Brain pericyte (primary cell): Measurements from ENCODE around the gene SHCBP1.
A peak's percentile ranks its signal among the peaks of the same experiment; 100 is the strongest.
"Not testable (repeated sequence)": the region's sequence is repeated elsewhere in the genome, so short reads cannot be mapped to it uniquely, and the experiment has no call there.

Source experiments
- DNase-seq: peaks from one replicate; pipeline ENCODE4 v3.0.0-alpha.2; 2012; ENCODE audit warnings: low read depth, low spot score

Gene SHCBP1, protein sequence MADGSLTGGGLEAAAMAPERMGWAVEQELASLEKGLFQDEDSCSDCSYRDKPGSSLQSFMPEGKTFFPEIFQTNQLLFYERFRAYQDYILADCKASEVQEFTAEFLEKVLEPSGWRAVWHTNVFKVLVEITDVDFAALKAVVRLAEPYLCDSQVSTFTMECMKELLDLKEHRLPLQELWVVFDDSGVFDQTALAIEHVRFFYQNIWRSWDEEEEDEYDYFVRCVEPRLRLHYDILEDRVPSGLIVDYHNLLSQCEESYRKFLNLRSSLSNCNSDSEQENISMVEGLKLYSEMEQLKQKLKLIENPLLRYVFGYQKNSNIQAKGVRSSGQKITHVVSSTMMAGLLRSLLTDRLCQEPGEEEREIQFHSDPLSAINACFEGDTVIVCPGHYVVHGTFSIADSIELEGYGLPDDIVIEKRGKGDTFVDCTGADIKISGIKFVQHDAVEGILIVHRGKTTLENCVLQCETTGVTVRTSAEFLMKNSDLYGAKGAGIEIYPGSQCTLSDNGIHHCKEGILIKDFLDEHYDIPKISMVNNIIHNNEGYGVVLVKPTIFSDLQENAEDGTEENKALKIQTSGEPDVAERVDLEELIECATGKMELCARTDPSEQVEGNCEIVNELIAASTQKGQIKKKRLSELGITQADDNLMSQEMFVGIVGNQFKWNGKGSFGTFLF

DNA sequence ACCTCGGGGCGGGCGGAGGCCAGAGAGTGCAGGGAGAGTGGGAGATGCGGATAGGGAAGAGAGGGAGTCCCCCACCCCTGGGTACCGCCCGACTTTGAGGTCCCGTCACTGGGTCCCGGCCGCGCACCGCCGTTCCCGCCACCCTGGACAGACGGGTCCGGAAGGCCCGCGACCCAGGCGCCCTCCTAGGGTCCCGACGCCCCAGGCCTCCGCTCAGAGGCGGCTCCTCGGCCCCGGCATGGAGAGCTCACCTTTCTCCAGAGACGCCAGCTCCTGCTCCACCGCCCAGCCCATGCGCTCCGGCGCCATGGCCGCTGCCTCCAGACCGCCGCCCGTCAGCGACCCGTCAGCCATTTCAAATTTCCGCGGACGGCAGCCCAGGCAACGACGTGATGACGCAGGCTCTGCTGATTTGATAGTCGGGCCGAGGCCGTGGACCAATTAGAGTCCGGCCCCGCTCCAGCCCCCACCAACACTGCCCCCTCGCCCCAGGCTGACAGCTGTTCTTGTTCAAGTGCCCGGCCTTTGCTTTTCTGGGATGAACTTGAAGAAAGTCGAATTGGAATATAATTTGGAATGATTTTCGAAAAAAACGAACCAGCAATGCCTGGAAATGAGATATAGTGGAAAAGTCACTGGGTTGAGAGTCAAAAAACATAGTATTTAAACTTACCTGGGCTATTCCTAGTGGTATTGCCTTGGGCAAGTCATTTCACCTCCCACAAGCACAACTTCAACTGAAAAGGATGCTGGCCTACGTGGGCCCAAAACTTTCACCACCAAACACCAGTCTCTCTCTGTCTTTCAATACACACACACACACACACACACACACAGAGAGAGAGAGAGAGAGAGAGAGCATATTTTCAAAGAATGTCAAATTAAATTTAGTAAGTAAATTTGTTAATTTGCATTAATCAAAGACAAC lies at the start of gene SHCBP1:
SHCBP1 (minus strand) TSS at position 374 of the 928 bp plus-strand sequence; CDS start at position 354, 20 bp downstream.
- peak; percentile 55 for DNase-seq

DNA sequence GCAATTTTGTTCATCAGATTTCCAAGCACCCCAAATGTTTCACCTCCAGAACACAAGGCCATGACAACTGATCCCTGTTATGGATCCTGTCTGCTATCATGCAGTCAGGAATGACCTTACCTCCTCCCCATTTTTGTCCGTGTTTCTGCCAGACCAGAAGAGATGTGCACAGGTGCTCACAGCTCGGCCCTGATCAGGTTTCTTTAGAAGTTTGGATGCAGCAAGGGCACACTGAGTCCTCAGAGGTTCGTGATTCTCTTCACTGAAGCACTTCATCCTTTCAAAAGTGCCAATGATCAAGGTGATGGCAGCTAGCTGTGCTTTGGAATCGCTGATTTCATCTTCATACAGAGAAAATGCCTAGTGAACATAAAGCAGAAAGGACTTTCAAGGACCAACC lies 40.9 kb upstream of the SHCBP1 start:
- no peak for DNase-seq

DNA sequence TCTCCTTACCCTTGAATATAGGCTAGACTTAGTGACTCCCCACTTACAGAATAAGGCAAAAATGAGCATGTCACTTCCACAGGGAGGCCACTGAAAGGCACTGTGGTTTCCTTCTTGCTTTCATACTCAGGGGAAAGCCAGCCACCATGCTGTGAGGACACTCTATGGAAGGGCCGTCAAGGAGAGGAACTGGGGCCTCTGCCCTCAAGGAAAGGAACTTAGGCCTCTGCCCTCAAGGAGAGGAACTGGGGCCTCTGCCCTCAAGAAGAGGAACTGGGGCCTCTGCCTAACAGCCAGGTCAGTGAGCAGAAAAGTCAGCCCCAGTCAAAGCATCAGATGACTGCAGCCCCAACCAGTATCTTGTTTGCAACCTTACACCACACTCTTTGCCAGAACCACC lies 37.7 kb upstream of the SHCBP1 start:
- DNase-seq, result no peak

DNA sequence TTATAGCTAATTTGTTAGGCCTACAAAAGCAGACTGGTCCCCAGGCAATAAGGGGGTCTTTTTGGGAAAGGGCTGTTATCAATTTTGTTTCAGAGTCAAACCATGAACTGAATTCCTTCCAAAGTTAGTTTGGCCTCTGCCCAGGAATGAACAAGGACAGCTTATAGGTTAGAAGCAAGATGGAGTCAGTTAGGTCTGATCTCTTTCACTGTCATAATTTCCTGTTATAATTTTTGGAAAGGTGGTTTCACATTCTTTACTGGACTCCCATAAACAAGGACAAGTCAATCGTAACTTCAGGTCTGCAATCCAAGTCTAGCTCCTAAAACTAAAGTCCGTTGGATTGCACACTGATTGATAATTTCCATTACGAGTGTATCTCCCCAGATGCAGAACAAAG lies 30.1 kb upstream of the SHCBP1 start:
- no peak for DNase-seq

DNA sequence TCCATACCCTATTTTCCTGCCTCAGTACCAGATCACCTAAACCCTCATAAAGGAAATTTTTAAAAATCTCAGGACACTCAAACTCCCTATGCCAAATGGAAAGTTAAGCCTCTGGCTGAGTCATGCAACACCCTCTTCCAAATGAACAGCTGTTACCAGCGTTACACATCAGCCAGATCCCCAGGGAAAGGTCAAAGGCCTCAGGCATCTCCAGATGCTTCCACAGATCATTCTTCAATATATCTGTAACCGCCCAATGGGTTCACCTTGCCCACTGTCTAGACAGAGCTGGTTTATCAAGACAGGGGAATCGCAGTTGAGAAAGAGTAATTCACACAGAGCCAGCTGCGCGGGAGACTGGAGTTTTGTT lies 29.1 kb upstream of the SHCBP1 start:
- DNase-seq, result no peak

DNA sequence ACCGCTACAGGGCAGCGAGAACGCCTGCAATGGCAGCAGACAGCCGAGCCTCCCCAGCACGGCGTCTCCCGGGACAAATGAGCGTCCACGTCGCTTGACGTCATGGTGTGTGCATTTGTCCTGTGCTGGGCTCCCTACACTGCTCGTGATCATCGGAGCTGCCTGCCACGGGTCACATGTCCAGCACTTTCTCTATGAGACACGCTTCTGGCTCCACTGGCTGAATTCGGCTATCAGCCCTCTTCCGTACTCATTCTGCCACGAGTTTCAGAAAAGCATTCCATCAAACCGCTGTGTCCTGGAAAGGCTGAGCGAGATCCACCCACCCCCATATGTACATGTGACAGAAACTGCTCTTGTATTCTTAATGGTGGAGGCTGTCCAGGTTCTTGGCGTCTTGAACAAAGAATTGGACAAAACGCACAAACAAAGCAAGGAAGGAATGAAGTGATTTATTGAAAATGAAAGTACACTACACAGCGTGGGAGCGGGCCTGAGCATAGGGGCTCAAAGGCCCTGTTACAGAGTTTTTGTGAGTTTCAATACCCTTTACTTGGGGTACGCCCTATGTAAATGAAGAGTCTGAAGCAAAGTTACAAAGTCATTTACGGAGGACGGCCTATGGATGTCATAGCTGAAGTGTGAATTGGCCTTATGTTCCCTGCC lies 28.5 kb upstream of the SHCBP1 start:
- DNase-seq, result no peak

DNA sequence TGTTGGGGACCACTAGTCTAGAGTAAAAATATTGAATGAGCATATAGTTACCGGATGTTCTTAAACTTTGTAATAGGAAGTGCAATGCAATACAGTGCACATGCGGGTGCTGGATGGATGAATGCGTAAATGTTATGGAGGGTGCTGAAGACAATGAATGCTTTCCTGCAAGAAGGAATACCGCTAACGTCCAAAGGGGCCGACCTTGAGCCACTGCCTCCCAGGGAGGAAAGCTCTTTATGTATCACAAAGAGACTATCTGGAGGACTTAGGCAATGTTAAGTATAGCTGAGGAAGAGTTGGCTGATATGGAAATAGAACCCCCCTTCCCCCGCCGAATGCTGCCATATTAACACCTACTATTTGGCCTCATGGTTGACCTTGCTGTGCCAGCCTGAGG lies 27.5 kb upstream of the SHCBP1 start:
- no peak for DNase-seq

DNA sequence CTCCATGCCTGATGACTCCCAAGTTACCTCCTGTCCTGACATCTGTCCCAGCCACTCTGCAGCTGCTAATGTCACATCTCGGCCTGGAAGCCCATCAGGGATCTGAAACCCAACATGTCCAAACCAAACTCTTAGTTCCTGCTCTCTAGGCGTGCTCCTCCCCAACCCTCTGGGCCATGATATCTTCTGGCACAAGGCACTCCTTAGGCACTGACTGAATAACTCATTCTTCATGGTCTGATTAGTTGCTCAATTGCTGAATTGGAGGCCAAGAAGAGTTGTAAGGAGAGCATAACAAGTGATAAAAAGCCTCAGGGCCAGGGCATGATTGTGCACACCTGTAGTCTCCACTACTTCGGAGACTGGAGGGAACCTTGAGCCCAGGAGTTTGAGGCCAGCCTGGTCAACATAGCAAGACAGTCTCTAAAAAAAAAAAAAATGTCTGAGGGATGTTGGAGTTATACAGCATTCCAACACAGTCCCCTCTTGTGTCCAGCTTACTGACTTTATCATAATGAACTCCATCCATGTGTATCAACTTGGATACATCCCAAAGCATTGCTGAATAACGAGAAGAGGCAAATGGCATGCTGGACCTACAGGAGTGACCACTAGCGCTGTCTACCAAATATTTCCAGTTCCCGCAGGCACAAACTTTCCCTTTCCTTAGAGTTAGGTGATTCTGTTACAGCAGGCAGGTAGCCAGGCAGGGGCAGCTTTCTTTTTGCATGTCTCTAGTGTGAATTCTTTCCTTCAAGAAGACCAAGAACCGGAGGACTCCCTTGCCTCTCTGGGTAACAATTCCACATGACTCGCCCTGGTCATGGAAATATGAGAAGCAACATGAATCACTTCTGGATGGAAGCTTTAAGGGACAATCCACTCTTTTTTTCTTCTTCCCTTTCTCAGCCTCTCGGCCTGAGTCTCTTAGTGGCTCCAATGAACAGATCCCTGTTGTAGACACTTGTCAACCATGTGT lies 18.1 kb upstream of the SHCBP1 start:
- DNase-seq, result no peak

DNA sequence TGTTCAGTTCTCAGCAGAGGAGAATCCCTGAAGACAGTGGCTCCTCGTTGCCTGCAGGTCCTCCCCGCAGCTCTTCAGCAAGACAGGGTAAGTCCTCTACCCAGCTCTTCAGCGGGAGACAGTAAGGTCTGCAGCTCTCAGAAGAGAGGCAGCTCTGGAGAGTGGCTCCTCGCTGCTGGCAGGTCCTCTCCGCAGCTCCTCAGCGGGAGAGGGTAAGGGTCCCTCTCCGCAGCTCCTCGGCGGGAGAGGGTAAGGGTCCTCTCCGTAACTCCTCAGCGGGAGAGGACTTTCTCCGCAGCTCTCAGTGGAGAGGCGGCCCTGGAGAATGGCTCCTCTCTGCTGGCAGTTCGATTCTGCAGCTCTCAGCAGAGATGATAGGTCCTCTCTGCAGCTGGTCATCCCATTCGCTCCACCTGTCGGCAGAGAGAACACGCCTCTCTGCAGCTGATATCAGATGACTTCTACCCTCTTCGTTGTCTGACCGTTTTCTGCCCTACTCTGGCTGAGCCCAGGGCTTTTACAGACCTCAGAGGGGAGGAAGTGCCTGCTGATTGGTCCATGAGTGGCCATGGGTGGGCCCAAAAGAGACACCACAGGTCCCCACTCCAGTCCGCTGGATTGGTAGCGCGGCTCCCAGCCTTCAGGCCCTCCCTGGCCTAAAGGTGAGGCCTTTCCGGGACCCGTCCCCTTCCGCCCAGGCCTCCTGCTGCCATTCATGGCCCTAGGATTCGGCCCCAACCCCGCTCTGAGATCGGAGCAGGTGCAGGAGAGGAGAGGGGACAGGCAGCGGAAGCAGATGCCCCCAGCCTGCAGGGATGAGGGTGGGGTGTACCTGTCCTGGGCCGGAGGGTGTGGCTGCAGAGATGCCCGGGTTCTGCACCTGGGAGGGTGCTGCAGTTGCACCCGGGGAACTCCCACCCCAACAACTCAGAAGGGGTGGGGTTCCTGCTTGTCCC lies 11.9 kb upstream of the SHCBP1 start:
- DNase-seq, result no peak

DNA sequence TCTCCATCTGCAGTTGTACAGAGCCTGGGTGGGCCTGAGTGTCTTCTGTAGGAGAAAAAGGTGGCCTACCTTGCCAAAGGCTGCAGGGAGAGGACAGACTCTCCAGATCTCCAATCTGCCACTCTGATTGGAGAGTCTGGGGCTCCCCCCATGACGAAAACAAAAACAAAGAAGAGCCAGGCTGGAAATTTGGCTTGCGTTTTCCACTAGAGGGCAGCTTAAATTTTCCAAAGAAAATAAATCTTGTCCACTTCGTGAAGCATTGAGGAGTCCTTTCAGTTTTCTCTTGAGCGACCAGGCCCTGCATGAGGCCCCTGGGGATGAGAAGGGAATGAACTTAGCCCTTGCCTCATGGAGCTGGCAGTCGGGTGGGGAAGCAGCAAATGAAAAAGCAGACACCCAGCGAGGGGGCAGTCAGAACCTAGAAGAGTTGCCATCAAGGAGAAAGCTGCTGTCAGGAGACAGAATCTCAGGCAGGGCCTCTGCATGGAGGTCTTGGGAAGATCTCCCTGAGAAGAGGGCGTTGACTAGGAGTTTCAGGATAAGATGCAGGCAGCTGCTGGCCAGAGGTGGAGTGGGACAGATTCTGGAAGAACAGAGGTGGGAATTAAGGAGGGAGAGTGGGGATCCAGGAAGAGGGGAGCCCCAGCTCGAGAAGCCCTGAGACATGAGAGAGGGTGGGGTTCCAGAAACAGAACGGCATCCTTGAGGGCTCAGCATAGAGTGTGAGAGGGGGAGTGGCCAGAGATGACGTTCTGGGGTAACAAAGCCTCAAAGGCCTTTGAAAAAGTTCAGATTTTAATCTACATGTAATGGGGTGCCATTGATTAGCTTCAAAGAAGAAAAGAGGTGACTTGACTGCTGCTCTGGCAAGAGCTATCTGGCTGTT lies 8.4 kb upstream of the SHCBP1 start:
- DNase-seq, result no peak

DNA sequence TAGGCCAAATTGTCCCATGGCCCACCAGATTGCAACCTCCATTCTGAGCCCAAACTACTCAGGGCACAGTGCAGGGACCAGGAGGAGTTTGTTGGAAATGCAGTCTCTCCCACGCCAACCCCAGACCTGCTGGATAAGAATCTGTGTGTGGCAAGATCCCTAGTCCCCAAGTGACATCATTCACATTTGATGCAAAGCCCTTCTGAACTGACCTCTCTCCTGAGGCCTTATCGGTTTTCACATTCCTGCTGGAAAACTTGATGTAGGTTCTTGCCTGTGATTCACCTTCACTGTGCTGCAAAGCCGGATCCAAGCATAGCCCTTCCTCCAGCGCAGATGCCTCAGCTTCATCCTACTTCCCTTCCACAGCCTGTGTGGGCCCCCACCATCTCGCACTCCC lies 6.6 kb upstream of the SHCBP1 start:
- no peak for DNase-seq

DNA sequence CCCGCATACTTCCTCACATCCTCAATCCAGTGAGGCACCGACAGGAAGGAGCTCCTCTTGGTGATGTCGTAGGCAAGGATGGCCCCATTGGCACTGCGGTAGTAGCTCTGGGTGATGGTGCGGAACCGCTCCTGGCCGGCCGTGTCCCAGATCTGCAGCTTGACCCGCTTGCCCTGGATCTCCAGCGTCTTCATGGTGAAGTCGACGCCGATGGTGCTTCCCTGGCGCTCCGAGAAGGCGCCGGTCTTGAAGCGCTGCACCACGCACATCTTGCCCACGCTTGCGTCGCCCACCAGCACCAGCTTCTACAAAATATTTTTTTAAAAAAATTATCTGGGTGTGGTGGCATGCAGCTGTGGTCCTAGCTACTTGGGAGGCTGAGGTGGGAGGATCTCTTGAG lies 5.5 kb upstream of the SHCBP1 start:
- not testable (repeated sequence) for DNase-seq

DNA sequence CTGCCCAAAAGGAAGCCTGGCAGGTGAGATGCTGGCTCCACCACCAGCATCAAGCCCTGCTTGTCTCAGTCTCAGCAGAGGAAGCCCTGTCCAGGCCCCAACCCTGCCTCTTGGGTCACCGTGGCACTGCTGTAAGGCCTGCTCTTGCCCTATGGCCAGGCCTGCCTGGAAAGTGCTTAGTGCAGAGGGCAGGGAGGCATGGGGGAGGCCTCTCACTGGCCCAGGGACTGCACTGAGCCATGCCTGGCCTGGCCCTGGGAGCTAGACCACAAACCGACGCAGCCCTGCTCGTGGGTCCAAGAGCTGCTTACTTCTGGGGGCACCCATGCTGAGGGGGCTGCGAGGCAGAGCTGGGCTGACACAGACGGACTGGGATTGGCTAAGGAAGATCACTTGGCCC lies 3.7 kb upstream of the SHCBP1 start:
- DNase-seq, result not testable (repeated sequence)

DNA sequence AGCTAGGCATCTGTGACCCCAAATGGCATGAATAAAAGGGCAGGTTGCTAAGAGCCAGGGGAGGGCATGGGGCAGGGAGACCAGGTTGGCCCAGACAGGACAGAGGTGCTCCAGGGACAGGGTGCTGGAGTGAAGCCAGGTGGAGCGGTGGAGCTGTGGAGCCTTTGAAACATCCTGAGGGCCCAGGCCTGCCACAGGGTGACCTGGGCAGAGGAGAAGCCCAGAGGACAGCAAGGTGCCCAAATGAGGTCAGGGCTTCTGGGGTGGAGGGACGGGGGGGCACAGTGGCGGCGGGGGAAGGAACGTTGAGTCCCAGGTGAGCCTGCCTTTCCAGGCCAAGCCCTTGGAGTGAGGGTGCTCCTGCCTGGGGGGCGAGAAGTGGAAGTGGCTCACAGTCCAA lies 2.5 kb upstream of the SHCBP1 start:
- DNase-seq, result not testable (repeated sequence)

DNA sequence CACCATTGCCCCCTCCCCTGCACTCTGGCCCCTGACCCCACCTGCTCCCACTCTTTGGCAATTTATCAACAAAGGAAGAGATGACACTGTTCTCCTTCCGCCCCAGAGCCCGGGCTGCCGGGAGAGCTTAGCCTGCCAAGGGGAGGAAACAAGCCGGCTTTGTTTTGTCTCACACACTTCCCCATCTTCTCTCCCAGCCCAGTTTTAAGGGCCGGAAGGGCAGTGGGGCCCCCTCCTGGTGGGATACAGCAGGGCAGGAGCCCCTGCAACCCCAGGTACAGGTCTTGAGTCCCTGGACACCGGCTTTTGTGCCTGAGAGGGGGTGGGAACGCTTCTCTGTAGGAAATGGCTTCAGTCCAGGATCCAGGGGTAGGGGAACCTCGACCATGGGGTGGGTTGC lies 2.1 kb upstream of the SHCBP1 start:
- not testable (repeated sequence) for DNase-seq

DNA sequence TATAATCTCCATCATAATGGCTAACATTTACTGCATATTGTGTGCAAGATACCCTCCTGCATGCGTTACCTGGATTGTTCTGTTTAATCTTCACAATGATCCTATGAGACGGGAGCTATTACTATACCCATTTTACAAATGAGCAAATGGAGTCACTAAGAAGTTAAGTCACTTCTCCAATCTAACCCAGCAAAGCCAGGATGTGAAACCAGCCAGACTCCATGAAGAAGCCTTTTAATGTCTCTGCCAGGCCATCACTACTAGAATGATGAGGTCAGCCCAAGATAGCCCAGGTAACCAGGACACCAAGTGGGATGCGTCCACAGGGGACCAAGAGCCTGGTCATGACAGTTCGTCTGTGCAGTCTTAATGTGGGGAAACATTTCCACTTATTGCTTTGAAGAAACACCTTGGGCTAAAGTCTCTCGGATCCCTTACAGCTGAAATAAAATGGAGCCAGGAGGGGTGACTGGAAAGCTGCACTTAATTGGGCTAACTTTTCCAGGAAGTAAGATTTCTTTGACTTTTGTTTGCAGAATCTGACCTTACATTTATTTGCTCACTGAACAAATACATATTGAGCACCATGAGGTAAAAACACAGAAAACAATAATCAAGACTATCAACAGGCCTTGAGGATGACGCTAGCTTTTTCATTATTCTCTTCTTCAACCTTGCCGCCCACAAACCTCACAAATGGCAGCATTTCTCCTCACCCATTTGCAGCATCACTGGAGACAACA lies 926 bp upstream of the SHCBP1 start:
- DNase-seq, result no peak

DNA sequence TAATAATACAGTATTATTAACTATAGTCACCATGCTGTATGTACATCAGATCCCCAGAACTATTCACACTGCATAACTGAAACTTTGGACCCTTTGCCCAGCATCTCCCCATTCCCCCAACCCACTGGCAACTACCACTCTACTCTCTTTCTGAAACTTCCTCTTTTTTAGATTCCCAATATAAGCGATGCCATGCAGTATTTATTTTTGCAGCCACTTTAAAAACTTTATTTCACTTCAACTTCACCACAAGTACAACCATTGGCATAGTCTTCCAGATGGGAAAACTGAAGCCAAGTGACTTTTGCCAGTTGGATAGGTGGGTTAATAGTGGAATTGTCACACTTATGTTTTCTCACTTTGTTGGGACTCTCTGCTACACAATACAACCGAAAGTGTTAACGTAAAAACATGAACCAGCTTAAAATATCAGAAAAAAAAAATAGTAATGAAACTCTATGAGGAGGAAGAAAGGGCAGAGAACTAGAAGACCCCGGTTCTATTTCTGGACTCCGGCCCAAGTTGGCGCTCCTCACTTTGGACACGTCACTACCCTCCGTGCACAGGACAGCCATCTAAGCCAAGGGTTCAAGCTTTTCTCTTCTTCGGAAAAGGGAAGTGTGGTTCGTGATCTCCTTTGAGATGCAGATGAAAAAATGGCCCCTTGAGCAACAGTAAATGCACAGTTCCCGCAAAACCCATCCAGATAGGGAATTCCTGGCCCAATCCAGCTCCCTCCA lies 743 bp downstream of the SHCBP1 start:
- DNase-seq, result no peak
